ENCODE measurements around the gene THEMIS2.
A peak's percentile ranks its signal among the peaks of the same experiment; 100 is the strongest.

THEMIS2 gene

GRCh38 chr1:27831568-27832410, 40.6 kb upstream of the THEMIS2 start:
- DNase-seq (ENCODE audit: low read depth), result no peak
- peak overlapping the region; percentile 99 for H3K4me3 ChIP-seq (ENCODE audit: low read depth, low read length)
- TF ChIP-seq MYC (IDR thresholded peaks at IDR 0.05; ENCODE audit: low read depth, low read length), result no peak
- TF ChIP-seq POLR2A (IDR thresholded peaks at IDR 0.05; ENCODE audit: extremely low read depth, insufficient read length), result no peak
- no peak for TF ChIP-seq CTCF (IDR thresholded peaks at IDR 0.05; ENCODE audit: low read depth, low read length)
- no peak for TF ChIP-seq MAX (IDR thresholded peaks at IDR 0.05; ENCODE audit: low read depth, low read length)

GRCh38 chr1:27832762-27833161, 39.6 kb upstream of the THEMIS2 start:
- TF ChIP-seq POLR2A (IDR thresholded peaks at IDR 0.05; ENCODE audit: extremely low read depth, insufficient read length) (no peak), CTCF (IDR thresholded peaks at IDR 0.05; ENCODE audit: low read depth, low read length) (no peak), MAX (IDR thresholded peaks at IDR 0.05; ENCODE audit: low read depth, low read length) (no peak), MYC (IDR thresholded peaks at IDR 0.05; ENCODE audit: low read depth, low read length) (no peak)
- H3K4me3 ChIP-seq (ENCODE audit: low read depth, low read length), result peak overlapping the region; percentile 99
- no peak for DNase-seq (ENCODE audit: low read depth)

- TF ChIP-seq MYC (IDR thresholded peaks at IDR 0.05; ENCODE audit: low read depth, low read length), result no peak
- TF ChIP-seq CTCF (IDR thresholded peaks at IDR 0.05; ENCODE audit: low read depth, low read length), result no peak
- no peak for DNase-seq (ENCODE audit: low read depth)
Measured at GRCh38 chr1:27833470-27833869, 38.9 kb upstream of the THEMIS2 start.

GRCh38 chr1:27835046-27835445, 37.3 kb upstream of the THEMIS2 start:
- H3K4me3 ChIP-seq (ENCODE audit: low read depth, low read length), result no peak overlapping the region
- TF ChIP-seq CTCF (IDR thresholded peaks at IDR 0.05; ENCODE audit: low read depth, low read length) (no peak), MAX (IDR thresholded peaks at IDR 0.05; ENCODE audit: low read depth, low read length) (no peak), POLR2A (IDR thresholded peaks at IDR 0.05; ENCODE audit: extremely low read depth, insufficient read length) (no peak), MYC (IDR thresholded peaks at IDR 0.05; ENCODE audit: low read depth, low read length) (no peak)
- no peak for DNase-seq (ENCODE audit: low read depth)

More at GRCh38 chr1:27833470-27833869, 38.9 kb upstream of the THEMIS2 start:
- H3K4me3 ChIP-seq (ENCODE audit: low read depth, low read length), result no peak overlapping the region

- no peak for TF ChIP-seq CTCF (IDR thresholded peaks at IDR 0.05; ENCODE audit: low read depth, low read length)
- no peak for TF ChIP-seq MYC (IDR thresholded peaks at IDR 0.05; ENCODE audit: low read depth, low read length)
- TF ChIP-seq POLR2A (IDR thresholded peaks at IDR 0.05; ENCODE audit: extremely low read depth, insufficient read length), result no peak
- TF ChIP-seq MAX (IDR thresholded peaks at IDR 0.05; ENCODE audit: low read depth, low read length), result no peak
- no peak for DNase-seq (ENCODE audit: low read depth)
- H3K4me3 ChIP-seq (ENCODE audit: low read depth, low read length), result no peak overlapping the region
Measured at GRCh38 chr1:27835501-27835900, 36.8 kb upstream of the THEMIS2 start.

Measured in NB4 (cell line).